ENCODE data around the gene MICAL3. TPM values are rescaled to one million over a fixed set of nuclear protein-coding genes. Genes with fewer than 3 reads are reported as not detected.
"Not testable (repeated sequence)": the region's sequence is repeated elsewhere in the genome, so short reads cannot be mapped to it uniquely, and the experiment has no call there.

The MICAL3 gene
- total RNA-seq, 6 experiments from 2014 or later = 31.5 to 61.8 (median 48.2) TPM

GRCh38 chr22:17939011-17939410, 85.3 kb downstream of the MICAL3 start:
- Histone ChIP-seq H3K27me3 (no peaks in the 10 kb centered on the region), H3K4me1 (peaks cover 0 to 17% (median 7%) of the 10 kb centered on the region in 4 donors), H3K36me3 (no peaks in the 10 kb centered on the region), H3K9me3 (no peaks in the 10 kb centered on the region), H3K4me3 (no peak overlapping the region), H3K27ac (peak overlapping the region in 1 of 3 donors; percentile 7)
- intact Hi-C loops (cut with DNase I) = no loop called here
- DNase-seq = no peak
- TF ChIP-seq CTCF (IDR thresholded peaks at IDR 0.05) (no peak), POLR2A (IDR thresholded peaks at IDR 0.05) (no peak)
- peak in 1 of 4 donors; percentile 24 for ATAC-seq
- WGBS (ENCODE audit: insufficient coverage, low coverage, low lambda C conversion rate, missing lambda C conversion rate) = 100% methylated on average over 1 of the region's 3 CpGs

GRCh38 chr22:17938484-17938924, 85.9 kb downstream of the MICAL3 start:
- ATAC-seq = peak; percentile 92 to 99 (median 94)
- 33% methylated on average over 5 of the region's 8 CpGs for WGBS (ENCODE audit: insufficient coverage, low coverage, low lambda C conversion rate, missing lambda C conversion rate)
- Histone ChIP-seq H3K36me3 (no peaks in the 10 kb centered on the region), H3K9me3 (no peaks in the 10 kb centered on the region), H3K27me3 (no peaks in the 10 kb centered on the region), H3K4me1 (peaks cover 0 to 17% (median 7%) of the 10 kb centered on the region in 4 donors), H3K4me3 (no peak overlapping the region), H3K27ac (peak overlapping the region in 2 of 3 donors; percentile 7 to 43)
- peak in 1 of 3 donors; percentile 62 for DNase-seq
- TF ChIP-seq CTCF (IDR thresholded peaks at IDR 0.05) (no peak), POLR2A (IDR thresholded peaks at IDR 0.05) (no peak)
- intact Hi-C loops (cut with DNase I) = no loop called here

- H3K9me3 ChIP-seq; H3K4me3 ChIP-seq; ATAC-seq; H3K27me3 ChIP-seq; H3K36me3 ChIP-seq; intact Hi-C loops (cut with DNase I); DNase-seq; H3K27ac ChIP-seq: not testable (repeated sequence)
- 100% methylated on average over 2 of the region's 2 CpGs for WGBS (ENCODE audit: insufficient coverage, low coverage, low lambda C conversion rate, missing lambda C conversion rate)
- H3K4me1 ChIP-seq = peaks cover 0 to 13% (median 4%) of the 10 kb centered on the region in 4 donors
Measured at GRCh38 chr22:17932457-17932856, 91.9 kb downstream of the MICAL3 start.

GRCh38 chr22:17931400-17931825, 92.9 kb downstream of the MICAL3 start:
- no peak overlapping the region for H3K27ac ChIP-seq
- TF ChIP-seq POLR2A (IDR thresholded peaks at IDR 0.05) (no peak), CTCF (IDR thresholded peaks at IDR 0.05) (no peak)
- no peaks in the 10 kb centered on the region for H3K36me3 ChIP-seq
- DNase-seq = peak; percentile 64 to 83 (median 78)
- WGBS (ENCODE audit: insufficient coverage, low coverage, low lambda C conversion rate, missing lambda C conversion rate) = 67% methylated on average over 1 of the region's 3 CpGs
- H3K9me3 ChIP-seq = no peaks in the 10 kb centered on the region
- peak; percentile 92 to 98 (median 96) for ATAC-seq
- no peaks in the 10 kb centered on the region for H3K27me3 ChIP-seq
- intact Hi-C loops (cut with DNase I) = no loop called here
- peaks cover 0 to 13% (median 4%) of the 10 kb centered on the region in 4 donors for H3K4me1 ChIP-seq
- H3K4me3 ChIP-seq = no peak overlapping the region

GRCh38 chr22:17930455-17931313, 93.7 kb downstream of the MICAL3 start:
- Histone ChIP-seq H3K36me3 (no peaks in the 10 kb centered on the region), H3K9me3 (no peaks in the 10 kb centered on the region), H3K27me3 (no peaks in the 10 kb centered on the region), H3K4me3 (no peak overlapping the region), H3K4me1 (peaks cover 0 to 13% (median 4%) of the 10 kb centered on the region in 4 donors), H3K27ac (no peak overlapping the region)
- DNase-seq (no peak), ATAC-seq (peak in 3 of 4 donors; percentile 17 to 42 (median 32))
- no peak for TF ChIP-seq POLR2A (IDR thresholded peaks at IDR 0.05)
- no peak for TF ChIP-seq CTCF (IDR thresholded peaks at IDR 0.05)
- 53% methylated on average over 4 of the region's 18 CpGs for WGBS (ENCODE audit: insufficient coverage, low coverage, low lambda C conversion rate, missing lambda C conversion rate)
- intact Hi-C loops (cut with DNase I) = no loop called here
